Left ventricle myocardium inferior (tissue), 1 donor: Measurements from ENCODE around the gene KANSL1. TPM values are rescaled to one million over a fixed set of nuclear protein-coding genes. Genes with fewer than 3 reads are reported as not detected.

ENCODE experiments used
- DNase-seq: peaks from one replicate; pipeline ENCODE4 v3.0.0-alpha.2; 2020
- H3K27ac ChIP-seq: fragments of 200-600 bp; replicated peaks from 2 replicates; pipeline ENCODE4 v1.8.0; 2021
- H3K27me3 ChIP-seq: fragments of 200-600 bp; 2 replicates; pipeline ENCODE4 v1.8.0; 2021; ENCODE audit warnings: low read depth
- H3K36me3 ChIP-seq: fragments of 200-600 bp; 2 replicates; pipeline ENCODE4 v1.8.0; 2021
- H3K4me1 ChIP-seq: fragments of 200-600 bp; 2 replicates; pipeline ENCODE4 v1.8.0; 2021
- H3K4me3 ChIP-seq: fragments of 200-600 bp; 2 replicates; pipeline ENCODE4 v1.8.0; 2021; ENCODE audit warnings: mild to moderate bottlenecking, moderate library complexity
- H3K9me3 ChIP-seq: fragments of 200-600 bp; replicated peaks from 2 replicates; pipeline ENCODE4 v1.8.0; 2021
- intact Hi-C: fragments of 100-400 bp; cut with micrococcal nuclease; formaldehyde crosslinking; loops from one replicate; pipeline ENCODE4 v1.11.0; 2022
- total RNA-seq: library from RNA; stranded (reverse); fragmentation: NEBNext Ultra II Directional; extraction: Animal tissue kit (Norgen Biotek cat#: 25700); gene quantifications from one replicate; pipeline ENCODE4 v1.2.1, GENCODE V29; 2021
- TF ChIP-seq, protein P1 (sequence below): fragments of 200-600 bp; IDR thresholded peaks from 2 replicates; pipeline ENCODE4 v1.8.0; 2021; ENCODE audit warnings: antibody characterized with exemption, mild to moderate bottlenecking, borderline replicate concordance
- donor health status: DM: no; HTN: yes; CAD: no; lungs with severe emphysema.

Gene KANSL1
- total RNA-seq, 1 donor from 2014 or later: 23.7 TPM

DNA sequence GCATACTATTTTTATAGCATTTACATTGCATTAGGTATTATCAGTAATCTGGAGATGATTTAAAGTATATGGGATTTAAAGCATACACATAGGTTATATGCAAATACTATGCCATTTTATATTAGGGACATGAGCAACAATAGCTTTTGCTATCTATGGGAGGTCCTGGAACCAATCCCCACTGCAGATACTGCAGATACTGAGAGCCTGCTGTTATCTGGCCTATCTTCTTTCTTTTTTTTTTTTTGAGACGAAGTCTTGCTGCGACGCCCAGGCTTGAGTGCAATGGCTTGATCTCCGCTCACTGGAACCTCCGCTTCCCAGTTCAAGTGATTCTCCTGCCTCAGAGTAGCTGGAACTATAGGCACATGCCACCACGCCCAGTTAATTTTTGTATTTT is 156.7 kb downstream of the KANSL1 start:
- Histone ChIP-seq H3K27me3 (no peaks in the 10 kb centered on the region), H3K9me3 (no peaks in the 10 kb centered on the region), H3K27ac (no peak overlapping the region), H3K4me3 (no peak overlapping the region), H3K36me3 (peaks cover 84% of the 10 kb centered on the region), H3K4me1 (peaks cover 26% of the 10 kb centered on the region)
- TF ChIP-seq, protein P1, sequence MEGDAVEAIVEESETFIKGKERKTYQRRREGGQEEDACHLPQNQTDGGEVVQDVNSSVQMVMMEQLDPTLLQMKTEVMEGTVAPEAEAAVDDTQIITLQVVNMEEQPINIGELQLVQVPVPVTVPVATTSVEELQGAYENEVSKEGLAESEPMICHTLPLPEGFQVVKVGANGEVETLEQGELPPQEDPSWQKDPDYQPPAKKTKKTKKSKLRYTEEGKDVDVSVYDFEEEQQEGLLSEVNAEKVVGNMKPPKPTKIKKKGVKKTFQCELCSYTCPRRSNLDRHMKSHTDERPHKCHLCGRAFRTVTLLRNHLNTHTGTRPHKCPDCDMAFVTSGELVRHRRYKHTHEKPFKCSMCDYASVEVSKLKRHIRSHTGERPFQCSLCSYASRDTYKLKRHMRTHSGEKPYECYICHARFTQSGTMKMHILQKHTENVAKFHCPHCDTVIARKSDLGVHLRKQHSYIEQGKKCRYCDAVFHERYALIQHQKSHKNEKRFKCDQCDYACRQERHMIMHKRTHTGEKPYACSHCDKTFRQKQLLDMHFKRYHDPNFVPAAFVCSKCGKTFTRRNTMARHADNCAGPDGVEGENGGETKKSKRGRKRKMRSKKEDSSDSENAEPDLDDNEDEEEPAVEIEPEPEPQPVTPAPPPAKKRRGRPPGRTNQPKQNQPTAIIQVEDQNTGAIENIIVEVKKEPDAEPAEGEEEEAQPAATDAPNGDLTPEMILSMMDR: no peak
- intact Hi-C loops: no loop called here
- no peak for DNase-seq

DNA sequence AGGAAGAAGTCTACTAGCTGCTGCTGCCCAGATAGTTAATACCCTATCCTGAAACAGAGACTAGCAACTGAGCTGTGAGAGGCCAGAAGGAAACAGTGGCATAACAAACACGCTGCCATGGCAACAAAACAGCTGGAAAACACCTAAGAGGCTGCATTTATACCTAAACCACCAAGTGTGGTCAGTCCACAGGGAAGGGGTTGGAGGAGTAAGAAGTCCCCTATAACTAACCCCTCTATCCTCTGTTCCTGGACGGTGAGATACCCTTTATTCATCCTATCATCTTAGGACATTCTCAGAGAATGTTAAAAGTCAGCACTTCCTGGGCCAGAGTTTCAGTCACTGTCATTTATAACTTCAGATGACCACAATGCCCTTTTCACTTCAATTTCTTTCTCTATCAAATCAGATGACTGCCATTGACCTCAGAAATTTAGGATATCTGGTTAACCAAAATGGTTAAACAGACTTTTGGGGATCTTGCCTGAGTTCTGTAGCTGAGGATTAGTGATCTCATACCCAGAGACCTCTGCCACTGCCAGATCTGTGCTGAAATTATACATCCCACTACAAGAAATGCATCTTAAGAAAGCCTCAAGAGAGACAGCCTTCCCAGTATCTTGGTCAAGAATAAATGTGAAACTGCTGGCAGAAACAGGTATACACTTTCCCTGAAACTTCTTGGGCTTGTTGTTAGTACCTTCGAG is 158.0 kb downstream of the KANSL1 start:
- TF ChIP-seq, protein P1: no peak
- H3K36me3 ChIP-seq: peaks cover 96% of the 10 kb centered on the region
- H3K27ac ChIP-seq: no peak overlapping the region
- intact Hi-C loops: no loop called here
- peaks cover 26% of the 10 kb centered on the region for H3K4me1 ChIP-seq
- no peak for DNase-seq
- H3K9me3 ChIP-seq: no peaks in the 10 kb centered on the region
- H3K4me3 ChIP-seq: no peak overlapping the region
- H3K27me3 ChIP-seq: no peaks in the 10 kb centered on the region

DNA sequence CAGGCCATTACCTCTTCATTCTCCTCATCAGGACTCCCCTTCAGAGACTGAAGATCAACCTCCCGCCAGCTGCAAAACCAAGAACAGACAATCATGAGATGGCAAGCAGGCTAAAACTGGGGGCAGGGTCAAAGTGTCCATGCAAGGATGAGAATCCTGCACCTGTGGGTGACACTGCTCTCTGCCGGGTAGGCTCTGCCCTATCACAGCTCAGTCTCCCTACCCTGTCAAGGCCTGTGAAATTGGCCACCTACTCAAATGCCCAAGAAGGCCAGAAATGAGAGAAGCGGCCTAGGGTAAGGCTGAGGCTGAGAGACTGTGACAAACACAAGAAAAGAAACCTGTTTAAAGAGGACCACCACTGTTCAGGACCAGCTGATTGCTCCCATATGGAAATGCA is 159.8 kb downstream of the KANSL1 start:
- DNase-seq: no peak
- no peaks in the 10 kb centered on the region for H3K9me3 ChIP-seq
- no peak overlapping the region for H3K4me3 ChIP-seq
- no peaks in the 10 kb centered on the region for H3K27me3 ChIP-seq
- H3K27ac ChIP-seq: no peak overlapping the region
- H3K4me1 ChIP-seq: peaks cover 13% of the 10 kb centered on the region
- H3K36me3 ChIP-seq: peaks cover 87% of the 10 kb centered on the region
- TF ChIP-seq, protein P1: no peak
- intact Hi-C loops: no loop called here

DNA sequence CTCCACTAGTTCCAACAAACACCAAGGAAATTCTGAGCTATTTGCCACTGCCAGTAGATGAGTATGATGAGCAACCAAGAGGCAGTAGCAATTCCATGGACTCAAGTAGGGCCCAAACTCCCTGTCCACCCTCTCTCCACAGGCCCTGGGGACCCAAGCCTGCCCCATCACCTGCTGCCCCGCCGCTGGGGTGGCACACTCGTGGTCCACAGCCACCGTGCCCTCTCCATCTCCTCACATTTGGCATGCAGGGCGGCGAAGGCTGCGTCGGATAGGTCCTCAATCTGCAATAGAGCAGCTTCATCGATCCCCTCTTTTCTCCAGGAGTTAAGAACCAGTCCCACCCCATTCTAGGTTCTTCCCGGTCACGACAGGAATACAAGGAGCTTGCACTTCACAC is 160.3 kb downstream of the KANSL1 start:
- intact Hi-C loops: no loop called here
- TF ChIP-seq, protein P1: no peak

DNA sequence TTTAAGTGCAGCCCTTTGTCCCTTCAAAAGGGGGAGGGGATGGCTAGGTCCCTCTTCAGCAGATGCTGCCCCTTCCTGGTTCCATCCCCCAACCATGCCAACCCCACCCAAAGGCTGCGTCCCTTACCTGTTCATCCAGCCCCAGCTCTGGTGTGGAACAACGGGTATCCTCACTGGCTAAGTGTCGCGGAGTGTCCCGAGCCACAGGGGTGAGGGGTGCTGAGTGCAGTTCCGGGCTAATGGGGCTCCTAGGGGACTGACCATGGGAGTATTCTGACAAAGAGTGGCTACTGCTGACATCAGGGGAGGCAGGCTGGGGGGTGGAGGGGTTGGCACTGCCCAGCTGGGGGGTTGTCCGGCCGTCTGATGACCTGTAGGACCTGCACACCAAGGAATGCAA is 161.3 kb downstream of the KANSL1 start:
- H3K9me3 ChIP-seq: no peaks in the 10 kb centered on the region
- DNase-seq: no peak
- peaks cover 74% of the 10 kb centered on the region for H3K36me3 ChIP-seq
- TF ChIP-seq, protein P1: no peak
- peaks cover 24% of the 10 kb centered on the region for H3K4me1 ChIP-seq
- H3K27ac ChIP-seq: no peak overlapping the region
- intact Hi-C loops: no loop called here
- H3K27me3 ChIP-seq: no peaks in the 10 kb centered on the region
- no peak overlapping the region for H3K4me3 ChIP-seq

More for the DNA sequence above, 160.3 kb downstream of the KANSL1 start:
- Histone ChIP-seq H3K4me3 (no peak overlapping the region), H3K4me1 (peaks cover 15% of the 10 kb centered on the region), H3K27me3 (no peaks in the 10 kb centered on the region), H3K36me3 (peaks cover 82% of the 10 kb centered on the region), H3K9me3 (no peaks in the 10 kb centered on the region), H3K27ac (no peak overlapping the region)
- no peak for DNase-seq
